LNCAP (cell line): ENCODE data around the gene SH2D1B.

Experiments used
- CTCF ChIP-seq: fragments of 450-650 bp; IDR thresholded peaks from 2 replicates; pipeline ENCODE4 v1.5.1; 2017; ENCODE audit warnings: mild to moderate bottlenecking

The SH2D1B gene

GRCh38 chr1:162353078-162353477 lies 58.9 kb downstream of the SH2D1B start:
- no peak for TF ChIP-seq CTCF

GRCh38 chr1:162351246-162351842 lies 60.6 kb downstream of the SH2D1B start:
- TF ChIP-seq CTCF, result no peak

GRCh38 chr1:162349635-162350330 lies 62.2 kb downstream of the SH2D1B start:
- no peak for TF ChIP-seq CTCF

GRCh38 chr1:162347281-162347680 lies 64.7 kb downstream of the SH2D1B start:
- no peak for TF ChIP-seq CTCF
